GM12865 (cell line): Measurements from ENCODE around the gene FARP1.

Source experiments
- DNase-seq: peaks from one replicate; pipeline ENCODE4 v3.0.0; 2010; ENCODE audit warnings: low read depth
- H3K4me3 ChIP-seq: 2 replicates; pipeline ENCODE4 v1.5.1; 2011; ENCODE audit warnings: mild to moderate bottlenecking, low read depth, low read length, control low read depth
- CTCF ChIP-seq: IDR thresholded peaks from 2 replicates; pipeline ENCODE4 v1.5.1; 2011; ENCODE audit warnings: low read length, control low read depth, low read depth, inconsistent platforms; ENCODE audit not compliant: insufficient read depth; ENCODE audit errors: missing control alignments

The FARP1 gene

DNA sequence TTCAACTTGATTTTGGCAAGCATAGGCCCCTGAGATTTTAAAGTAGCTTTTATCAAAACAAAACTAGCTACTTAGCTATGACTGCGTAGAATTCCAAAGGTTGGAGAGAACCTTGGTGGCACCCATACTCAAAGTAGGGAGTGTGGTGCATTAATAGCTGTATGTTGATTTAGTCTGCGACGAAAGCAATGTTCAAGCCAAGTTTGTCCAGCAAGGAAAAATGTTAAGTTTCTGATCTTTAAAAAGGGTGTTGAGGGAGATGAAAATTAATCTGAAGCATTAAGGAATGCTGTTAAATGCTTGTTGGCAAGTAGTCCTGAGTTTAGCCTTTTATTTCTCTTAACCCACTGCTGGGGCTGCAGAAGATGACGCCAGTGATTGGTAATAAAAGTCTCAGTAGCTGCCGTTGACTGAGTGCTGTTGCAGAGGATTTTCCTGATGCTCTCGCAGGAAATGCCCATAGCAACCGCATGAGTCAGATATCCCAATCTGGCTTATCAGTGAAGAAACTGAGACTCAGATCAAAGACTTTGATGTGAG is 110.1 kb downstream of the FARP1 start:
- TF ChIP-seq CTCF, result no peak

DNA sequence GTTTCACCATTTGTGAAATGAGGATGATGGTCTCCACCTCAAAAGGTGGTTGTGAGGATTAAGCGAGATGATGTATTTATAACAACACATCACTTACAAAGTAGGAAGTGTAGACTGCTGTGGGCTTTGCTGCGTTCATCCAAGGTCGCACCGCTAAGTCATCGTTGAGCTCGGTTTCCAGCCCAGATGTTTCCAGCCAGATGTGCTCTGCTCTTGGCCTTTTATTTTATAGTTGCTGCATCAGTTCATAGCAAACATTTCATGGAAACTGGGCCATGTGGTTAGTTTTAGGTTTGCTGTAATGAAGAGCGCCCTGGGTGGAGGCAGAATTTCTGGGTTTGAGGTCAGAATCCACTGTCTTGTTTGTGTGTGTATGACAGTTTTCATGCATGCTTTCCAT is 110.6 kb downstream of the FARP1 start:
- no peak for DNase-seq
- no peak overlapping the region for H3K4me3 ChIP-seq
- TF ChIP-seq CTCF, result no peak

More for the DNA sequence above, 110.1 kb downstream of the FARP1 start:
- DNase-seq, result no peak
- no peak overlapping the region for H3K4me3 ChIP-seq

- no peak overlapping the region for H3K4me3 ChIP-seq
- DNase-seq, result no peak
- no peak for TF ChIP-seq CTCF
Observed at GRCh38 chr13:98254513-98254912, 111.6 kb downstream of the FARP1 start.

DNA sequence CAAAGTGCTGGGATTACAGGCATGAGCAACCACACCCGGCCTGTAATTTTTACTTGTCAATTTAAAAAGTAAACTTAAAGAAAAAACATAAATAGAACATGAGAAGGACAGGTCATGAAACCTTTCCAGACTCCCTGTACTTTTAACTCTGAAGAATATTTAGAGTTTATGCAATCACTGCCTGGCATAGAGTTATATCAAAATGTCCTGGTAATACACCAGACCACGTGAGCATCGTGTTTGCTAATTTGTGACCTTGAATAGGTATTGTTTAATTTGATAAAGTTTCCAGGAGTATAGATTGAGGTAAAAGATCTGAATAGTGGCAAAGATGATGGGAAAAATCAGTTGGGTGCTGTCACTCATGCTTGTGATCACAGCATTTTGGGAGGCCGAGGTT is 115.3 kb downstream of the FARP1 start:
- H3K4me3 ChIP-seq, result no peak overlapping the region
- no peak for DNase-seq
- no peak for TF ChIP-seq CTCF

DNA sequence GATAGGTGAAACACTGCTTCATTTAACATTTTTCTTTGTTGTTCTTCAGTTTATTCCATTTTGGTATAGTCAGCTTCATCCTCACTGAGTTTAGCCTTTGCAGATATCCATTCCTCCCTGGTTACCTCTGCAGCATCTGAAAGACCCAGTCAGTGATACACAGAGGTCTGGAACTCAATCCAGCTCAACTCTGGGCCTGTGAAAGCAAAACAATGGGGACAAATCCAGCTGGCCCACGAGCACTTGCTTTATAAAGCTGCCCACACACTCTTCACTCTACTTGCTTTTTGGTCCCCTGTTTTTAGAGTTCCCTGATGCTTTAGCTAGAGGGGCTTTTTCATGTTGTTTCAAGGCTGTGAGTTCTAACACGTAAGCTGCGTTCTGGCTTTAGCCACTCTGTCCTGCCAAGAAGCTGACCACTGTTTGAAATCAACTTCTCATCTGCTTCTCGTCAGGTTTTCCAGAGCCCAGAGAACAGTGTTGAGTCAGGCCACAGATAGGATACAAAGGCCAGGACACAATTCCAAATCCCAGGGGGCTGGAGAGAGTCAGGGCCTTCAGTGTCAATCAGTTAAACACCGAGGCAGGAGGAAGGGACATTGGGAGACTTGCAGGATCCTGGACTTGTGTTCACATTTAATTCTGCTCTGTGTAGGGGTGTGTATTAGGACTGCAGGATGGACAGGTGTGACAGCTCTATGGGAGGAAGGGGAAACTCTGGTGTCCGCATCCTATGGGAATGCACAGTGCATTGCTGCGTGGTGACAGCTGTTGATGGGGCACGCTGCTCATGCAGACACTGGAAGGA is 117.7 kb downstream of the FARP1 start:
- no peak for DNase-seq
- TF ChIP-seq CTCF, result no peak
- no peak overlapping the region for H3K4me3 ChIP-seq

- DNase-seq, result no peak
- TF ChIP-seq CTCF, result no peak
- H3K4me3 ChIP-seq, result no peak overlapping the region
Observed at GRCh38 chr13:98261165-98261702, 118.3 kb downstream of the FARP1 start.
